ENCODE measurements around the gene GTPBP6.
"Not testable (repeated sequence)": the region's sequence is repeated elsewhere in the genome, so short reads cannot be mapped to it uniquely, and the experiment has no call there.

Gene GTPBP6

DNA sequence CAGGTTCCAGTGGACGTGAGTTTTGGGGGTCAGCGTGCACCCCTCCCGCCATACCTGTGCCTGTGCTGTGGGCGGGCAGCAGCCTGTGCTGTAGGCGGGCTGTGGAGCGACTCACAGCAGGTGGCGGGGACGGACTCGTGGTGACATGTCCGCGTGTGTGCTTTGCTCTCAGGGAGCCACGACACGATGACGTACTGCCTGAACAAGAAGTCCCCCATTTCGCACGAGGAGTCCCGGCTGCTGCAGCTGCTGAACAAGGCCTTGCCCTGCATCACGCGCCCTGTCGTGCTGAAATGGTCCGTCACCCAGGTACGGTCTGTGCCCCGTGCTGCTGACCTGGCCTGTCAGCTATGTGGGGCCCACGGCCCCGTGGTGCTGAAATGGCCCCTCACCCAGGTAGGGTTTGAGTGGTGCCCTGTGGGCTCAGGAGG, 30.0 kb downstream of the GTPBP6 start:
- no peak for FAIRE-seq

DNA sequence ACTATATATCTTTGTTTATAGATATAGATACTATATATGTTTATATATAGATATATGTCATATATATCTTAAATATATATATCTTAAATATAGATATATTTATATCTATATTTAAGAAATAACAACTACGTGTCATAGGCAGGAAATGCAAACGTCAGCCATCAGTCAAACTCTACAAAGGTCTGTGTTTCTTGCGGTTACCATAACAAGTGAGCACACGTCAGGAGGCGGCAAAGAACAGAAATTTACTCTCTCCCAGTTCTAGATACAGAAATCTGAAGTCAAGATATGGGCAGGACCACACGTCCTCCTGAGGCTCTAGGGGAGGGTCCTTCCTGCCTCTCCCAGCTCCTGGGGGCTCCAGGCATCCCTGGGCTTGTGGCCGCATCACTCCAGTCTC, 30.9 kb downstream of the GTPBP6 start:
- FAIRE-seq, result no peak

DNA sequence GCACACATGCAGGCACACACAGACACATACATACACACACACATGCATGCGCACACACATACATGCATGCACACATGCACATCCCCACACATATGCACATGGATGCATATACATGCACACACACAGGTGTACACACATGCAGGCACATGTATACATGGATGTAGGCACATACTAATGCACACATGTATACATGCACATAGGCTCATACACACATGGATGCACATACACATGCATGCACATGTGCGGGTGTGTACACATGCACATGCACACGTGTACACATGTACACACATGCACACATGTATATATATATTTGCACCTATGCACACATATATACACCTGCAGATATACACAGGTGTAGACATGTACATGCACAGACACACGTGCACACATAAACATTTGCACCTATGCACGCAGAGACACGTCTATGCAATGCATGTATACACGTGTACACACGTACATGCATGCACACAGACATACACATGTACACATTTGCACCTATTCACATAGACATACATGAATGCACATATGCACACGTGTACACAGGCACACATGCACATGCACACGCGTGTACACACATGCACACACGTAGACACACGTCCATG, 33.4 kb downstream of the GTPBP6 start:
- no peak for FAIRE-seq

DNA sequence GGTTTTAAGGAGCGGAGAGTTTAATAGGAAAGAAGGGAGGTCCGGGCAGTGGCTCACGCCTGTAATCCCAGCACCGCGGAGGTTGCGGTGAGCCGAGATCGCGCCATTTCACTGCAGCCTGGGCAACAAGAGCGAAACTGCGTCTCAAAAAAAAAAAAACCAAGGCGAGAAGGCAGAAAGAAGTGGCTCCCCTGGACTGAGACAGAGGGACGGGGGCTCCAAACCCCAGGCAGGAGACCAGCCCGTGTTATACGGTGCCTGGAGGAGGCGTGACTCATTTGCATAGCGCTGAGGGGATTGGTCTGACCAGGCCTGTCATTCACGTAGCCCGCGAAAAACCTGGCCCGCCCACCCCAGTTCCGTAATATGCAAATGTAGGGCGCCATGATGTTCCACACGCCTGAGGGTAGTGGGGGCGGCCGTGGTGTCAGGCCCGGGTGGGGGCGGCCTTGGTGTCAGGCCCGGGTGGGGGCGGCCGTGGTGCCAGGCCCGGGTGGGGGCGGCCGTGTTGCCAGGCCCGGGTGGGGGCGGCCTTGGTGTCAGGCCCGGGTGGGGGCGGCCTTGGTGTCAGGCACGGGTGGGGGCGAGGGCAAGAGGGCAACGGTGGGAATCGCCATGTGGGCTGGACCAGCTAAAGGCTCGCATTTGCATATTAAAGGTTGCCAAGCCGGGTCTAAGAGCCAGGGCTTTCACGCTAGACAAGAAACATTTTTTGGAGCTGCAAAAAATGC, 35.3 kb downstream of the GTPBP6 start:
- FAIRE-seq, result no peak

DNA sequence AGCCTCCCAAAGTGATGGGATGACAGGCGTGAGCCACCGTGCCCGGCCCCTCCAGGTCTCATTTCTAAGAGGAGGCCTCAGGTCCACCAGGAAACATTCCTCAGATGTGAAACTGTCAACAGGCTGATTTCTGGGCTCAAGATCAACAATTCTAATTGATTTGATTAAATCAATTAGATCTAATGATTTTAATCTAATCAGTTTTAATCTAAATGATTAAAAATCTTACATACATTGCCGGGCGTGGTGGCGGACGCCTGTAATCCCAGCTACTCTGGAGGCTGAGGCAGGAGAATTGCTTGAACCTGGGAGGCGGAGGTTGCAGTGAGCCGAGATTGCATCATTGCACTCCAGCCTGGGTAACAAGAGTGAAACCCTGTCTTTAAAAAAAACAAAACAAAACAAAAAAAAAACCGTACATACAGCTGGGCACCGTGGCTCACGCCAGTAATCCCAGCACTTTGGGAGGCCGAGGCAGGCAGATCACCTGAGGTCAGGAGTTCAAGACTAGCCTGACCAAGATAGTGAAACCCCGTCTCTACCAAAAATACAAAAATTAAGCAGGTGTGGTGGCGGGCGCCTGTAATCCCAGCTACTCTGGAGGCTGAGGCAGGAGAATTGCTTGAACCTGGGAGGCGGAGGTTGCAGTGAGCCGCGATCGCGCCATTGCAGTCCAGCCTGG, 36.5 kb downstream of the GTPBP6 start:
- FAIRE-seq, result not testable (repeated sequence)

DNA sequence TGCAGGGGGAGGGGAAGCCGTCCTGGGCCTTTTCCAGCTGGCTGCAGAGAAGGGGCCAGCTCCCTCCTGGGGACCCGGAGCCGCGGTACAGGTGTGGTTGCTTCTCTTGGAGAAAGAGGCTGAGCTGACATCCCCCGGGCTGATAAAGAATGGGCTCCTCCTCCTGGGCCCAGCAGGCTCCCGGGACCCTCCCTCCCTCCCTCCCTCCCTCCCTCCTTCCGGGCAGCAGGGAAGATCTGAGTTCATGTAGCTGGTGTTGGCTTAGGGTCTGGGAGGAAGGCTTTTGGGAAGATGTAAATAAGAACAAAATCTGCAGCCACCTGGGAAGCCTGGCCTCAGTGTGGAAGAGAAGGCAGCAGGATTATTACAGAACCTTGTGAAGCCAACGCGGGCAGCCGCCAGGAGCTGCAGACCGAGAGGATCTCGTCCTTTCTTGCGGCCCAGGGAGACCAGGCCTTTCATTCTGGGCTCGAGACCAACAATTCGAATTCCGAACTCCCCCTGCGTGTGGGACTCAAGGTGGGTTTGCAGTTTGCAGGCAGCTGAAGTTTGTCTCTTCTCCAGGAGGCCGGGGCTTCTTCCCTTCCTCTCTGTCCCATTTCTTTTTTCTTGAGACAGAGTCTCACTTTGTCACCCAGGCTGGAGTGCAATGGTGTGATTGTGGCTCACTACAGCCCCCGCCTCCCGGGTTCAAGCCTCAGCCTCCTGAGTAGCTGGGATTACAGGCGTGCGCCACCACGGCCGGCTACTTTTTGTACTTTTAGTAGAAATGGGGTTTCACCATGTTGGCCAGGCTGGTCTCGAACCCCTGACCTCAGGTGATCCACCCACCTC, 37.2 kb downstream of the GTPBP6 start, which contains the start of gene PLCXD1:
Gene PLCXD1, plus strand, starts transcription at position 216 of the 834 bp plus-strand sequence. CDS start 2,807 bp downstream, outside the sequence.
- no peak for FAIRE-seq

DNA sequence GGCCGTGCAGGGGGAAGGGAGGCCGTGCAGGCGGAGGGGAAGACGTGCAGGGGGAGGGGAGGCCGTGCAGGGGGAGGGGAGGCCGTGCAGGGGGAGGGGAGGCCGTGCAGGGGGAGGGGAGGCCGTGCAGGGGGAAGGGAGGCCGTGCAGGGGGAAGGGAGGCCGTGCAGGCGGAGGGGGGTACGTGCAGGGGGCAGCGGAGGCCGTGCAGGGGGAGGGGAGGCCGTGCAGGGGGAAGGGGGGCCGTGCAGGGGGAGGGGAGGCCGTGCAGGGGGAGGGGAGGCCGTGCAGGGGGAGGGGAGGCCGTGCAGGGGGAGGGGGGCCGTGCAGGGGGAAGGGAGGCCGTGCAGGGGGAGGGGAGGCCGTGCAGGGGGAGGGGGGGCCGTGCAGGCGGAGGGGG, 37.9 kb downstream of the GTPBP6 start:
- FAIRE-seq, result not testable (repeated sequence)

DNA sequence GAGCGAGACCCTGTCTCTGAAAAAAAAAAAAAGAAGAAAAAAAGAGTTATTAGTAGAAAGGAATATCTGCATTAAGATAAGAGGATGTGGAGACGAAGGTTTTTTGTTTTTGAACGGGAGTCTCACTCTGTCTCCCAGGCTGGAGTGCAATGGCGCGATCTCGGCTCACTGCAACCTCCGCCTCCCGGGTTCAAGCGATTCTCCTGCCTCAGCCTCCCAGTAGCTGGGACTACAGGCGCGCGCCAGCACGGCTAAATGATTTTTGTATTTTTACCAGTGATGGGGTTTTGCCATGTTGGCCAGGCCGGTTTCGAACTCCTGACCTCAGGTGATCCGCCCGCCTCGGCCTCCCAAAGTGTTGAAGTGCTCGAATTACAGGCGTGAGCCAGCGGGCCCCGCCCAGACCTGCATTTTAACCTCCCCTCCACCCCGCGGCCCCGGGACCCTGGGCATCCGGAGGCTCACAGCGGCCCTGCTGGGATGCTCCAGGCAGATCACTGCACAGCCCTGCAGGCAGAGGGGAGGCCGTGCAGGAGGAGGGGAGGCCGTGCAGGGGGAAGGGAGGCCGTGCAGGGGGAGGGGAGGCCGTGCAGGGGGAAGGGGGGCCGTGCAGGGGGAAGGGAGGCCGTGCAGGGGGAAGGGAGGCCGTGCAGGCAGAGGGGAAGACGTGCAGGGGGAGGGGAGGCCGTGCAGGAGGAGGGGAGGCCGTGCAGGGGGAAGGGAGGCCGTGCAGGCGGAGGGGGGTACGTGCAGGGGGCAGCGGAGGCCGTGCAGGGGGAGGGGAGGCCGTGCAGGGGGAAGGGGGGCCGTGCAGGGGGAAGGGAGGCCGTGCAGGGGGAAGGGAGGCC, 38.6 kb downstream of the GTPBP6 start:
- FAIRE-seq, result not testable (repeated sequence)

DNA sequence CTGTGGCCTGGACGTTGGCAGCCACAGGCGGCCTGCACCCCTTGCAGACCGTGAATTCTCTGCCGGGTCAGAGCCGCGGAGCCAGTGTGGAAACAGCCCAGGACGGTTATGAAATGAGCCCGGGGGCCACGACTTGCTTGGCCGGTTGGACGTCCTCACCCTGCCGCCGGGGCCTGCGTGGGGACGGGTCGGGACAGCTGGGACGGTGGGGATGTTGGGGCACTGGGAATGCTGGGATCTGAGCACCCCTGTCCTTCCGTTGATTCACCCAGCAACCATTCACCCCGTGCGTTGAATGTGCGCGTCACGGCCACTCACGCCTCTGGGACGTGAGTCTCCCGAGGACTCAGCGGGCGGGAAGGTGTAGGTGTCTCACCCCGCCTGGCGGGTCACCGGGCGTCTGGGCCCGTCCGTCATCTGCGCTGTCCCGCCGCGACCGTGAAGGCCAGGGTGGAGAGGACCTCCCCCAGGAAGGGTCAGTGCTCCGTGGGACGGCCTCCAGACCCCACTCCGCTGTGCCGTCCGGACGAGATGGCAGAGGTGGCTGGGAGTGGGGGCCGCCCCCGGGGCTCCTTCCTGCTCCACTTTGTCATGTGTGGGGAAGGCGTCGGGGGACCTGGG, 41.9 kb downstream of the GTPBP6 start:
- no peak for FAIRE-seq

DNA sequence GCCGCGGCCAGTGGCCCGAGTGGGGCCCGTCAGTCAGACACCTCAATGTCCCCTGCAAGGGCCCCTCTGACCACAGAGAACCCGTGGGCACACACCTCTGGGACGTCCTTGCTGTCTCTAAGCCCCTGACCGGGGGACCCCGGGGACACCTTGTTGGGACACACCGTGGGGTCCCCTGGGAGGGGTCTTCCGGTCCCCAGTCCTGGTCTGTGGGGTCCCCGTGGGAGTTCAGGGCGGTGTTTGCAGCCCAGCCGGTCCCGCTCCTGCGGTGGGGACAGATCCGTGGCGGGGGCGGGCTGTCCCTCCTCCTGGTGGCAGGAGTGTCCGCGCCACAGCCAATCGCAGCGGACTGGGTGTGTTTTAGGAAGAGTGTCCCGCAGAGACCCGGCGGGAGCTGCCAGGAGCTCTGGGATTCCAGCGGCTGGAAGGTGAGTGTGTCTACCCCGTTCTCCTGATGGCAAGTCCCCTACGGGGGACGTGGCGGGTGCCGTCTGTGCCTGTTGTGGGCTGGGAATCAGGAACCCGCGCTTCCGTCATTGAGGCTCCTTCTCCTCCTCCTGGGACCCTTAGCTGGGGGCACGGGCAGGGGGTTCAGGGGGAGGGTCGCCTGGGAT, 42.5 kb downstream of the GTPBP6 start:
- FAIRE-seq, result no peak

DNA sequence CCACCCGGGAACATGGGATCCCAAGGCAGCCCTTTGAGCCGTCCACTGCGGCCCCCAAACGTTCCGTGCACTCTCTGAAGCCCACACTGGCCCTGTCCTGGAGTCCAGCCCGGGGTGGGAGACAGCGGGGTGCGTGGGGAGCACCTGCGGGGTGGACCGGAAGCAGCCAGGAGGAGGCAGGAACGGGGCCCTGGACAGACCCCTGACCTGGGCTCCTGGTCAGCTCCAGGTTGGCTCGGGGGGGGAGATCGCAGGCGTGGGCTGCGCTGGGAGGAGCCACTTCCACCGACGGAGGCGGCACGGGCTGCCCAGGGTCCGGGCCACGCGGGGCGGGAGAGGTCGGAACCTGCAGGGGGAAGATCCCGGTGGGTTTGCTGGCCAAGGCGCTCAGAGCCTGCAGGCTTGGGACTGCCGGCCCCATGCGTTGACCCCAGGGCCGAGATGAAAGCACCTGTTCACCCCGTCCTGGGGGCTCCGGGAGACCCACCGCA, 43.1 kb downstream of the GTPBP6 start:
- FAIRE-seq, result no peak

DNA sequence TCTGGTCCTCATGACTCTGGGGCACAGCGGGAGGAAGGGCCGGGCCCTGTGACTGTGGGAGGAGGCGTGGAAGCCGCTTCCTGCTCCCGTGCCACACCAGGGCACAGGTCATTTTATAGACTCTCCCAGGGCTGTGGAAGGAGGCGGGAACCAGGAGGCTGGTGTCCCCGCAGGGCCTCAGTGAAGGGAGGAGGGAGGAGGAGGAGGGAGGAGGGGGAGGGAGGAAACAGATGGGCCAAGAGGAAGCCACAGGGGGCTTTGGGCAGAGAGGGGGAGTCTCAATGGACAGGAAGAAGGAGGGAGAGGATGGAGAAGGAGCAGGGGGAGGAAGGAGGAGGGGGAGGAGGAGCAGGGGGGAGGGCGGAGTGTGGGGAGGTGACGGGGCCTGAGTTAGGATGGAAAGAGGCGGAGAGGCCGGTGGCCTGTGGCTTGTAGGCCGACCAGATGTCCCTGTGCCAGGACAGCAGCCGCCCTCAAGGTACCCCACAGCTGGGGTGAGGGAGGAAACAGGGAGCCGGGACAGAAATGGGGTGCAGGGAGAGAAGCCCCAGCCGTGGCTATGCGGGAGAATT, 43.6 kb downstream of the GTPBP6 start:
- FAIRE-seq, result no peak

DNA sequence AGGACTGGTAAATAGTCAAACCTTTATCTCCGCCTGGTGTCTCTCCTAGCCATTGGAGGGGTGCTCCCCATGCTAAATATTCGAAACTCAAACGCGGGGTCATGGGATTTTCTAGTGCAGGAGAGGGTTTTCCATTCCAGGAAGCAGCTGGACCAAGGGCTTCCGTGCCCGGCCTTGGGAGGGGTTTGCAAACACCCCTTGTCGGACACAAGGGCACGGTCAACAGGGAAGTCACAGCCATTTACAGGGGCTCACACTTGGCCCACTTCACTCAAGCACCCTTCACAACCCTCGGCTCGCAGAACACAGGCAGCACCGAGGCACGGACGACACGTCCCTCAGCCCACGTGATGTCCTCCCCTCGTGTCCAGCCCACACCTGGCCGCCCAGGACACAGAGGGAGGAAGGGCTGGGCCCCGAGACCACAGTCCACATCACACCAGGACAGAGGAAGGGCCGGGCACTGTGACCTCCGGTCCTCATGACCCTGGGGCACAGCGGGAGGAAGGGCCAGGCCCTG, 47.7 kb downstream of the GTPBP6 start:
- no peak for FAIRE-seq

DNA sequence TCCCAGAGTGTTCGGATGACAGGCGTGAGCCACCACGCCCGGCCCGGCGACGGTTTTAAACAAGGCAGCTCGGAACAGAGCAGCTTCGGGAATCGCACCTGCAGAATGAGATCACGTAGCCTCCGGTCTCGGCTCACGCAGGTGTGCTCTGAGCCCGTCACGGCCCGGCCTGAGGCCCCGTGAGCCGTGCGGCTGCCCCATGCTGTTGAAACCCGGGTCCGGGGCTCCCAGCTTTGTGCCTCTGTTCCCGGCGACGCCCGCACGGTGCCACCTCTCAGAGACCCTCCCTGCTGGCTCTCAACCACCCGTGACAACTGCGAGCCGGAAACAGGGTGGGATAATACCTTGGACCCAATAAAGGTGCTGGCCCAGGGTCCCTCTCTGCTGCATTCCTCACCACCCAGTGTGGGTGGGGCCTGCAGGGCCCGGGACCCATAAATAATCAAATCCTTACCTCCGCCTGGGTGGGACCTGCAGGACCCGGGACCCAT, 50.8 kb downstream of the GTPBP6 start:
- FAIRE-seq, result no peak

DNA sequence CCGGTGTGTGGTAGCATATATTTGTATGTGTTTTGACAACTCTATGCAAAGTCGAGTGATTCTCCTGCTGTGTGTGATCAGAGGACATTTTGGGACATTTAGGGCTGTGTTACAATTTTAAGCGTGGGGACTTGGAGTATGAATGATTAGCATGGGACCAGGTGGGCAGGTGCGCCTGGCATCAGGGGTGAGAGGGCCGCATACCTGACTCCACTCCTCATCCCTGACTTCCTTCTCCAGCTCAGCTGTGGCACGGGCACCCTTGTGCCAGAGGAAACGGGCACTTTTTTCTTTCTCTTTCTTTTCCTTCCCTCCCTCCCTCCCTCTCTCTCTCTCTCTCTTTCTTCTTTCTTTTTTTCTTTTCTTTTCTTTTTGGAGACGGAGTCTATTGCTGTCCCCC, 53.1 kb downstream of the GTPBP6 start:
- FAIRE-seq, result no peak

DNA sequence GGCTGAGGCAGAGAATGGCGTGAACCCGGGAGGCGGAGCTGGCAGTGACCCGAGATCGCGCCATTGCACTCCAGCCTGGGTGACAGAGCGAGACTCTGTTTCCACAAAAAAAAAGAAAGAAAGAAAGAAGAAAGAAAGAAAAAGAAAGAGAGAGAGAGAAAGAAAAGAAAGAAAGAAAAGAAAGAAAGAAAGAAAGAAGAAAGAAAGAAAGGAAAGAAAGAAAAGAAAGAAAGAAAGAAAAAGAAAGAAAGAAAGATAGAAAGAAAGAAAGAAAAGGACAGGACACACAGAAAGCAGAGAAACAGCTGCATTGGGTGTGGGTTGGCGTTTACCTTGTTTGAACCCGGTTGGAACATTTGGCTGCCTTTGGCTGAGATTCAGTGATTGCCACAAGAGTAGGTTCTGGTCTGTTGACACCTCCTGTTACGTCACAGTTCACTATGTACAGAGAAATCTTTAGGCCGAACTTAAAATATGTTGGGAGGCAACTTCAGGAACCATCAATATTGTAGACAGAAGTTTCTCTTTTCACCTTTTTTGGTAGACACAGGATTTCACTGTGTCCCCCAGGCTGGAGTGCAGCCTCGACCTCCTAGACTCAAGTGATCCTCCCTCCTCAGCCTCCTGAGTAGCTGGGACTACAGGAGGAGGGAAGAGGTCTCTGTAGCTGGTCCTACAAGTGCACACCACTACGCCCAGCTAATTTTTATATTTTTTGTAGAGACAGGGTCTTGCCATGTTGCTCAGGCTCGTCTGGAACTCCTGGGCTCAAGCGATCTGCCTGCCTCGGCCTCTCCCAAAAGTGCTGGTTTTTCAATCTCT, 53.8 kb downstream of the GTPBP6 start:
- no peak for FAIRE-seq

DNA sequence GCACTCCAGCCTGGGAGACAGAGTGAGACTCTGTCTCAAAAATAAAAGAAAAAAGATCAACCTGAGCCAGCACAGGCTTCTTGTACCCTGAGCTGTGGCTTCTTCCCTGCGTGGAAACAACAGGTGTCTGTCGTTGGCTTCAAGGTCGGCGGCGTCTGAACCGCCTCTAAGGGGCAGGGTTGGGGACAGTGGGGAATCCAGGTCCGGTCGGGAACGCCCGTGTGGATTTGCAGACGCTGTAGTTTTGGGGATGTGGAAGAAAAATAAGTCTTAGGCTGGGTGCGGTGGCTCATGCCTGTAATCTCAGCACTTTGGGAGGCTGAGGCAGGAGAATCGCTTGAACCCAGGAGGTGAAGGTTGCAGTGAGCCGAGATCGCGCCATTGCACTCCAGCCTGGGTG, 54.6 kb downstream of the GTPBP6 start:
- not testable (repeated sequence) for FAIRE-seq

DNA sequence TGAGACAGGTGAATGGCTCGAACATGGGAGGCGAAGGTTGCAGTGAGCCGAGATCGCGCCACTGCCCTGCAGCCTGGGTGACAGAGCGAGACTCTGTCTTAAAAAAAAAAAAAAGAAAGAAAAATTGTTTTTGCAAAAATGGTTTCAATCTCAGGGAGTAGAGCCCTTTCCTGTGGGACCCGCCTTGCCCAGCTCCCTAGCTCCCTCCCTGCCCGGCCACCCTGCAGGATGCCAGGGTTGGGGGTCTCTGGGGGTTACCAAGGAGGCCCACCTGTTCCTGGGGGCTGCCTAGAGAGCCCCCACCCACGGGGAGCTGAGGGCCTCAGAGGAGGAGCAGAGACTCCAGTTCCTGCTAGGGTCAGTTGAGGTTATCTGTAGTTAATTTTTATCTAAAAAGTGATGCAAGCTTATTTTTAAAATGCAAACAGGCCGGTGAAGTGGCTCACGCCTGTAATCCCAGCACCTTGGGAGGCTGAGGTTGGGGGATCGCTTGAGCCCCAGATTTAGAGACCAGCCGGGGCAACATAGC, 56.2 kb downstream of the GTPBP6 start:
- no peak for FAIRE-seq

DNA sequence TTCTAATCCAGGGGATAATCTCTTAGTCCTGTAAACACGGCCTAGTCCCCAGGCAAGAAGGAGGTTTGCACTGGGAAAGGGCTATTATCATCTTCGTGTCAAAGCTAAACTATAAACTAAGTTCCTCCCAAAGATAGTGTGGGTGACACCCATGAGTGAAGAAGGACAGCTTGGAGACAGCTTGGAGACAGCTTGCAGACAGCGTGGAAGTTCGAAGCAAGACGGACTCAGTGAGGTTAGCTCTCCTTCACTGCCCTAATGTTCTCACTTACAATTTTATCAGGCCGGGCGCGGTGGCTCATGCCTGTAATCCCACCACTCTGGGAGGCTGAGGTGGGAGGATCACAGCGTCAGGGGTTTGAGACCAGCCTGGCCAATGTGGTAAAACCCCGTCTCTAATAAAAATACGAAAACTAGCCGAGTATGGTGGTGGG, 56.7 kb downstream of the GTPBP6 start:
- no peak for FAIRE-seq
